H9 (cell line): Measurements from ENCODE around the gene LTBP2. TPM values are rescaled to one million over a fixed set of nuclear protein-coding genes. Genes with fewer than 3 reads are reported as not detected.

Experiments
- DNase-seq: peaks from one replicate; pipeline ENCODE4 v3.0.0-alpha.2; 2017
- H2AFZ ChIP-seq: one replicate; pipeline ENCODE4 v1.6.1; 2013; ENCODE audit warnings: mild to moderate bottlenecking, low read length, control low read depth, moderate library complexity
- H2AK5ac ChIP-seq: 2 replicates; pipeline ENCODE4 v1.6.1; 2013; ENCODE audit warnings: low read length, control low read depth, mixed read lengths; ENCODE audit not compliant: insufficient read length
- H2BK120ac ChIP-seq: one replicate; pipeline ENCODE4 v1.6.1; 2013; ENCODE audit warnings: low read depth, mild to moderate bottlenecking, low read length, control low read depth, inconsistent platforms; ENCODE audit not compliant: poor library complexity, severe bottlenecking
- H2BK12ac ChIP-seq: 2 replicates; pipeline ENCODE4 v1.6.1; 2013; ENCODE audit warnings: low read length, control low read depth, mixed read lengths, low read depth; ENCODE audit not compliant: insufficient read length
- H2BK15ac ChIP-seq: 2 replicates; pipeline ENCODE4 v1.6.1; 2013; ENCODE audit warnings: low read depth, low read length, control low read depth
- H2BK20ac ChIP-seq: one replicate; pipeline ENCODE4 v1.6.1; 2013; ENCODE audit warnings: low read depth, mild to moderate bottlenecking, low read length, control low read depth, inconsistent platforms; ENCODE audit not compliant: poor library complexity, severe bottlenecking
- H2BK5ac ChIP-seq: 2 replicates; pipeline ENCODE4 v1.6.1; 2013; ENCODE audit warnings: low read length, control low read depth, mixed read lengths; ENCODE audit not compliant: insufficient read length
- H3K14ac ChIP-seq: 2 replicates; pipeline ENCODE4 v1.6.1; 2013; ENCODE audit warnings: low read length, control low read depth; ENCODE audit not compliant: insufficient read depth
- H3K18ac ChIP-seq: 2 replicates; pipeline ENCODE4 v1.6.1; 2013; ENCODE audit warnings: low read depth, mild to moderate bottlenecking, mixed read lengths, low read length, control low read depth; ENCODE audit not compliant: insufficient read length
- H3K23ac ChIP-seq: 2 replicates; pipeline ENCODE4 v1.6.1; 2013; ENCODE audit warnings: low read length, control low read depth, mixed read lengths, low read depth; ENCODE audit not compliant: insufficient read length
- H3K23me2 ChIP-seq: 2 replicates; pipeline ENCODE4 v1.6.1; 2013; ENCODE audit warnings: low read depth, mild to moderate bottlenecking, mixed read lengths, low read length, control low read depth; ENCODE audit not compliant: insufficient read length, poor library complexity, severe bottlenecking
- H3K27ac ChIP-seq: 2 replicates; pipeline ENCODE4 v1.5.1; 2013; ENCODE audit warnings: low read length, control low read depth, mixed read lengths, low read depth; ENCODE audit not compliant: insufficient read length
- H3K27me3 ChIP-seq: 2 replicates; pipeline ENCODE4 v1.6.1; 2013; ENCODE audit warnings: low read length, control low read depth, inconsistent platforms; ENCODE audit not compliant: insufficient read depth
- H3K4ac ChIP-seq: 2 replicates; pipeline ENCODE4 v1.6.1; 2013; ENCODE audit warnings: low read depth, mild to moderate bottlenecking, control low read depth, inconsistent platforms, low read length, moderate library complexity
- H3K4me1 ChIP-seq: 2 replicates; pipeline ENCODE4 v1.6.1; 2013; ENCODE audit warnings: low read length, control low read depth, inconsistent platforms; ENCODE audit not compliant: insufficient read depth
- H3K4me2 ChIP-seq: 2 replicates; pipeline ENCODE4 v1.6.1; 2013; ENCODE audit warnings: low read length, control low read depth, mixed read lengths; ENCODE audit not compliant: insufficient read length, insufficient read depth
- H3K56ac ChIP-seq: 2 replicates; pipeline ENCODE4 v1.6.1; 2013; ENCODE audit warnings: low read depth, mild to moderate bottlenecking, mixed read lengths, low read length, control low read depth; ENCODE audit not compliant: insufficient read length
- H3K79me1 ChIP-seq: 2 replicates; pipeline ENCODE4 v1.6.1; 2013; ENCODE audit warnings: low read depth, mild to moderate bottlenecking, moderate library complexity, low read length, control low read depth, inconsistent platforms; ENCODE audit not compliant: insufficient read depth, poor library complexity, severe bottlenecking
- H3K79me2 ChIP-seq: 2 replicates; pipeline ENCODE4 v1.6.1; 2013; ENCODE audit warnings: low read length, control low read depth, inconsistent platforms; ENCODE audit not compliant: insufficient read depth
- H3K9ac ChIP-seq: 2 replicates; pipeline ENCODE4 v1.6.1; 2013; ENCODE audit warnings: low read length, control low read depth, mixed read lengths; ENCODE audit not compliant: insufficient read length; ENCODE audit errors: extremely low read depth
- H3K9me3 ChIP-seq: one replicate; pipeline ENCODE4 v1.6.1; 2013; ENCODE audit warnings: low read depth, low read length, inconsistent platforms; ENCODE audit not compliant: control insufficient read depth
- H3T11ph ChIP-seq: one replicate; pipeline ENCODE4 v1.6.1; 2013; ENCODE audit warnings: mild to moderate bottlenecking, low read length, control low read depth, inconsistent platforms
- H4K20me1 ChIP-seq: one replicate; pipeline ENCODE4 v1.6.1; 2013; ENCODE audit not compliant: control insufficient read depth, insufficient read length, insufficient read depth
- H4K5ac ChIP-seq: 2 replicates; pipeline ENCODE4 v1.6.1; 2013; ENCODE audit warnings: low read depth, mild to moderate bottlenecking, mixed read lengths, low read length, control low read depth; ENCODE audit not compliant: insufficient read length
- H4K8ac ChIP-seq: replicated peaks from 2 replicates; pipeline ENCODE4 v1.6.1; 2013; ENCODE audit warnings: low read length, control low read depth, mixed read lengths, low read depth; ENCODE audit not compliant: insufficient read length
- H4K91ac ChIP-seq: 2 replicates; pipeline ENCODE4 v1.6.1; 2013; ENCODE audit warnings: low read depth, mild to moderate bottlenecking, moderate library complexity, mixed read lengths, low read length, control low read depth; ENCODE audit not compliant: insufficient read length
- H3K27ac Mint-ChIP-seq, 3 experiments: 2 replicates in 2 of 3; 3 replicates in 1 of 3; pipeline ENCODE4 v1.8.0; 2020 to 2021; ENCODE audit warnings: mixed read lengths in 3 of 3, mild to moderate bottlenecking in 1 of 3, moderate library complexity in 1 of 3
- H3K27me3 Mint-ChIP-seq: 2 replicates; pipeline ENCODE4 v1.8.0; 2021; ENCODE audit warnings: low read depth, mild to moderate bottlenecking, moderate library complexity, mixed read lengths
- H3K36me3 Mint-ChIP-seq, 3 experiments: 2 replicates in 2 of 3; 3 replicates in 1 of 3; pipeline ENCODE4 v1.8.0; 2020 to 2021; ENCODE audit warnings: low read depth in 3 of 3, mixed read lengths in 3 of 3; ENCODE audit not compliant: insufficient read depth in 1 of 3
- H3K4me1 Mint-ChIP-seq, 2 experiments: 2 replicates each; pipeline ENCODE4 v1.8.0; 2020; ENCODE audit warnings: mixed read lengths in 2 of 2
- H3K4me3 Mint-ChIP-seq, 2 experiments: 2 replicates in 1 of 2; 3 replicates in 1 of 2; pipeline ENCODE4 v1.8.0; 2020 to 2021; ENCODE audit warnings: mild to moderate bottlenecking in 2 of 2, mixed read lengths in 2 of 2, moderate library complexity in 1 of 2
- H3K9me3 Mint-ChIP-seq, 2 experiments: 2 replicates in 1 of 2; 3 replicates in 1 of 2; pipeline ENCODE4 v1.8.0; 2020; ENCODE audit warnings: mild to moderate bottlenecking in 2 of 2, mixed read lengths in 2 of 2, moderate library complexity in 1 of 2
- WGBS: extraction: QIAGEN DNeasy Blood & Tissue Kit; methylation state at CpG from one replicate; pipeline ENCODE4 v1.1.7; 2013; ENCODE audit warnings: missing lambda C conversion rate, low lambda C conversion rate, mixed read lengths; ENCODE audit not compliant: insufficient read length; ENCODE audit errors: extremely low coverage; 5-methylcytosine and 5-hydroxymethylcytosine counted together
- total RNA-seq: library from RNA; stranded (reverse); gene quantifications from 2 replicates; pipeline ENCODE4 v1.2.1, GENCODE V29; 2021
- TF ChIP-seq, protein P1 (sequence below): fragments of 200-600 bp; sonication (generic); conservative IDR thresholded peaks from 3 replicates; pipeline ENCODE4 v1.8.0; 2021; ENCODE audit warnings: antibody characterized with exemption, mild to moderate bottlenecking

Gene LTBP2
- total RNA-seq, 1 experiment from 2014 or later: 0.77 TPM

GRCh38 chr14:74630881-74631690, 19.0 kb upstream of the LTBP2 start:
- H4K20me1 ChIP-seq: no peaks in the 10 kb centered on the region
- no peak overlapping the region for H3T11ph ChIP-seq
- H3K9me3 Mint-ChIP-seq: no peaks in the 10 kb centered on the region
- no peak overlapping the region for H3K23ac ChIP-seq
- H3K4me2 ChIP-seq: no peak overlapping the region
- H3K4me1 ChIP-seq: no peaks in the 10 kb centered on the region
- no peak overlapping the region for H2BK5ac ChIP-seq
- no peaks in the 10 kb centered on the region for H3K23me2 ChIP-seq
- H3K14ac ChIP-seq: no peak overlapping the region; the same call in 1 of the 2 replicates
- no peak overlapping the region for H4K91ac ChIP-seq
- H3K18ac ChIP-seq: no peak overlapping the region
- no peak overlapping the region for H3K56ac ChIP-seq
- no peak overlapping the region for H2BK15ac ChIP-seq
- no peak overlapping the region for H3K4me3 Mint-ChIP-seq
- no peaks in the 10 kb centered on the region for H3K79me1 ChIP-seq
- no peak overlapping the region for H3K4ac ChIP-seq
- H2AFZ ChIP-seq: no peak overlapping the region
- no peak overlapping the region for H2BK120ac ChIP-seq
- H4K8ac ChIP-seq: no peak overlapping the region
- H3K9me3 ChIP-seq: no peaks in the 10 kb centered on the region
- no peaks in the 10 kb centered on the region for H3K79me2 ChIP-seq
- H2AK5ac ChIP-seq: no peak overlapping the region
- no peaks in the 10 kb centered on the region for H3K27me3 ChIP-seq
- WGBS: no CpG with 5 or more reads among the region's 15 CpGs
- H2BK20ac ChIP-seq: no peak overlapping the region
- no peak for DNase-seq
- peaks cover 2% of the 10 kb centered on the region; the same call in 1 of the 2 replicates for H3K27me3 Mint-ChIP-seq
- no peak overlapping the region for H3K27ac ChIP-seq
- H2BK12ac ChIP-seq: no peak overlapping the region
- peaks cover 31 to 42% of the 10 kb centered on the region in 2 experiments for H3K4me1 Mint-ChIP-seq
- no peak overlapping the region for H4K5ac ChIP-seq
- H3K27ac Mint-ChIP-seq: no peak overlapping the region
- H3K36me3 Mint-ChIP-seq: no peaks in the 10 kb centered on the region
- TF ChIP-seq, protein P1, sequence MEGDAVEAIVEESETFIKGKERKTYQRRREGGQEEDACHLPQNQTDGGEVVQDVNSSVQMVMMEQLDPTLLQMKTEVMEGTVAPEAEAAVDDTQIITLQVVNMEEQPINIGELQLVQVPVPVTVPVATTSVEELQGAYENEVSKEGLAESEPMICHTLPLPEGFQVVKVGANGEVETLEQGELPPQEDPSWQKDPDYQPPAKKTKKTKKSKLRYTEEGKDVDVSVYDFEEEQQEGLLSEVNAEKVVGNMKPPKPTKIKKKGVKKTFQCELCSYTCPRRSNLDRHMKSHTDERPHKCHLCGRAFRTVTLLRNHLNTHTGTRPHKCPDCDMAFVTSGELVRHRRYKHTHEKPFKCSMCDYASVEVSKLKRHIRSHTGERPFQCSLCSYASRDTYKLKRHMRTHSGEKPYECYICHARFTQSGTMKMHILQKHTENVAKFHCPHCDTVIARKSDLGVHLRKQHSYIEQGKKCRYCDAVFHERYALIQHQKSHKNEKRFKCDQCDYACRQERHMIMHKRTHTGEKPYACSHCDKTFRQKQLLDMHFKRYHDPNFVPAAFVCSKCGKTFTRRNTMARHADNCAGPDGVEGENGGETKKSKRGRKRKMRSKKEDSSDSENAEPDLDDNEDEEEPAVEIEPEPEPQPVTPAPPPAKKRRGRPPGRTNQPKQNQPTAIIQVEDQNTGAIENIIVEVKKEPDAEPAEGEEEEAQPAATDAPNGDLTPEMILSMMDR: no peak
- no peak overlapping the region for H3K9ac ChIP-seq
